H9 (cell line): ENCODE measurements around the gene C1orf74. TPM values are rescaled to one million over a fixed set of nuclear protein-coding genes. Genes with fewer than 3 reads are reported as not detected.

Experiments
- DNase-seq: peaks from one replicate; pipeline ENCODE4 v3.0.0-alpha.2; 2017
- H2AFZ ChIP-seq: one replicate; pipeline ENCODE4 v1.6.1; 2013; ENCODE audit warnings: mild to moderate bottlenecking, low read length, control low read depth, moderate library complexity
- H2AK5ac ChIP-seq: 2 replicates; pipeline ENCODE4 v1.6.1; 2013; ENCODE audit warnings: low read length, control low read depth, mixed read lengths; ENCODE audit not compliant: insufficient read length
- H2BK120ac ChIP-seq: one replicate; pipeline ENCODE4 v1.6.1; 2013; ENCODE audit warnings: low read depth, mild to moderate bottlenecking, low read length, control low read depth, inconsistent platforms; ENCODE audit not compliant: poor library complexity, severe bottlenecking
- H2BK12ac ChIP-seq: 2 replicates; pipeline ENCODE4 v1.6.1; 2013; ENCODE audit warnings: low read length, control low read depth, mixed read lengths, low read depth; ENCODE audit not compliant: insufficient read length
- H2BK15ac ChIP-seq: 2 replicates; pipeline ENCODE4 v1.6.1; 2013; ENCODE audit warnings: low read depth, low read length, control low read depth
- H2BK20ac ChIP-seq: one replicate; pipeline ENCODE4 v1.6.1; 2013; ENCODE audit warnings: low read depth, mild to moderate bottlenecking, low read length, control low read depth, inconsistent platforms; ENCODE audit not compliant: poor library complexity, severe bottlenecking
- H2BK5ac ChIP-seq: 2 replicates; pipeline ENCODE4 v1.6.1; 2013; ENCODE audit warnings: low read length, control low read depth, mixed read lengths; ENCODE audit not compliant: insufficient read length
- H3K14ac ChIP-seq: 2 replicates; pipeline ENCODE4 v1.6.1; 2013; ENCODE audit warnings: low read length, control low read depth; ENCODE audit not compliant: insufficient read depth
- H3K18ac ChIP-seq: 2 replicates; pipeline ENCODE4 v1.6.1; 2013; ENCODE audit warnings: low read depth, mild to moderate bottlenecking, mixed read lengths, low read length, control low read depth; ENCODE audit not compliant: insufficient read length
- H3K23ac ChIP-seq: 2 replicates; pipeline ENCODE4 v1.6.1; 2013; ENCODE audit warnings: low read length, control low read depth, mixed read lengths, low read depth; ENCODE audit not compliant: insufficient read length
- H3K23me2 ChIP-seq: 2 replicates; pipeline ENCODE4 v1.6.1; 2013; ENCODE audit warnings: low read depth, mild to moderate bottlenecking, mixed read lengths, low read length, control low read depth; ENCODE audit not compliant: insufficient read length, poor library complexity, severe bottlenecking
- H3K27ac ChIP-seq: 2 replicates; pipeline ENCODE4 v1.5.1; 2013; ENCODE audit warnings: low read length, control low read depth, mixed read lengths, low read depth; ENCODE audit not compliant: insufficient read length
- H3K27me3 ChIP-seq: 2 replicates; pipeline ENCODE4 v1.6.1; 2013; ENCODE audit warnings: low read length, control low read depth, inconsistent platforms; ENCODE audit not compliant: insufficient read depth
- H3K4ac ChIP-seq: 2 replicates; pipeline ENCODE4 v1.6.1; 2013; ENCODE audit warnings: low read depth, mild to moderate bottlenecking, control low read depth, inconsistent platforms, low read length, moderate library complexity
- H3K4me1 ChIP-seq: 2 replicates; pipeline ENCODE4 v1.6.1; 2013; ENCODE audit warnings: low read length, control low read depth, inconsistent platforms; ENCODE audit not compliant: insufficient read depth
- H3K4me2 ChIP-seq: 2 replicates; pipeline ENCODE4 v1.6.1; 2013; ENCODE audit warnings: low read length, control low read depth, mixed read lengths; ENCODE audit not compliant: insufficient read length, insufficient read depth
- H3K56ac ChIP-seq: 2 replicates; pipeline ENCODE4 v1.6.1; 2013; ENCODE audit warnings: low read depth, mild to moderate bottlenecking, mixed read lengths, low read length, control low read depth; ENCODE audit not compliant: insufficient read length
- H3K79me1 ChIP-seq: 2 replicates; pipeline ENCODE4 v1.6.1; 2013; ENCODE audit warnings: low read depth, mild to moderate bottlenecking, moderate library complexity, low read length, control low read depth, inconsistent platforms; ENCODE audit not compliant: insufficient read depth, poor library complexity, severe bottlenecking
- H3K79me2 ChIP-seq: 2 replicates; pipeline ENCODE4 v1.6.1; 2013; ENCODE audit warnings: low read length, control low read depth, inconsistent platforms; ENCODE audit not compliant: insufficient read depth
- H3K9ac ChIP-seq: 2 replicates; pipeline ENCODE4 v1.6.1; 2013; ENCODE audit warnings: low read length, control low read depth, mixed read lengths; ENCODE audit not compliant: insufficient read length; ENCODE audit errors: extremely low read depth
- H3K9me3 ChIP-seq: one replicate; pipeline ENCODE4 v1.6.1; 2013; ENCODE audit warnings: low read depth, low read length, inconsistent platforms; ENCODE audit not compliant: control insufficient read depth
- H3T11ph ChIP-seq: one replicate; pipeline ENCODE4 v1.6.1; 2013; ENCODE audit warnings: mild to moderate bottlenecking, low read length, control low read depth, inconsistent platforms
- H4K20me1 ChIP-seq: one replicate; pipeline ENCODE4 v1.6.1; 2013; ENCODE audit not compliant: control insufficient read depth, insufficient read length, insufficient read depth
- H4K5ac ChIP-seq: 2 replicates; pipeline ENCODE4 v1.6.1; 2013; ENCODE audit warnings: low read depth, mild to moderate bottlenecking, mixed read lengths, low read length, control low read depth; ENCODE audit not compliant: insufficient read length
- H4K8ac ChIP-seq: replicated peaks from 2 replicates; pipeline ENCODE4 v1.6.1; 2013; ENCODE audit warnings: low read length, control low read depth, mixed read lengths, low read depth; ENCODE audit not compliant: insufficient read length
- H4K91ac ChIP-seq: 2 replicates; pipeline ENCODE4 v1.6.1; 2013; ENCODE audit warnings: low read depth, mild to moderate bottlenecking, moderate library complexity, mixed read lengths, low read length, control low read depth; ENCODE audit not compliant: insufficient read length
- H3K27ac Mint-ChIP-seq, 3 experiments: 2 replicates in 2 of 3; 3 replicates in 1 of 3; pipeline ENCODE4 v1.8.0; 2020 to 2021; ENCODE audit warnings: mixed read lengths in 3 of 3, mild to moderate bottlenecking in 1 of 3, moderate library complexity in 1 of 3
- H3K27me3 Mint-ChIP-seq: 2 replicates; pipeline ENCODE4 v1.8.0; 2021; ENCODE audit warnings: low read depth, mild to moderate bottlenecking, moderate library complexity, mixed read lengths
- H3K36me3 Mint-ChIP-seq, 3 experiments: 2 replicates in 2 of 3; 3 replicates in 1 of 3; pipeline ENCODE4 v1.8.0; 2020 to 2021; ENCODE audit warnings: low read depth in 3 of 3, mixed read lengths in 3 of 3; ENCODE audit not compliant: insufficient read depth in 1 of 3
- H3K4me1 Mint-ChIP-seq, 2 experiments: 2 replicates each; pipeline ENCODE4 v1.8.0; 2020; ENCODE audit warnings: mixed read lengths in 2 of 2
- H3K4me3 Mint-ChIP-seq, 2 experiments: 2 replicates in 1 of 2; 3 replicates in 1 of 2; pipeline ENCODE4 v1.8.0; 2020 to 2021; ENCODE audit warnings: mild to moderate bottlenecking in 2 of 2, mixed read lengths in 2 of 2, moderate library complexity in 1 of 2
- H3K9me3 Mint-ChIP-seq, 2 experiments: 2 replicates in 1 of 2; 3 replicates in 1 of 2; pipeline ENCODE4 v1.8.0; 2020; ENCODE audit warnings: mild to moderate bottlenecking in 2 of 2, mixed read lengths in 2 of 2, moderate library complexity in 1 of 2
- CTCF ChIP-seq: fragments of 200-600 bp; sonication (generic); conservative IDR thresholded peaks from 3 replicates; pipeline ENCODE4 v1.8.0; 2021; ENCODE audit warnings: antibody characterized with exemption, mild to moderate bottlenecking
- WGBS: extraction: QIAGEN DNeasy Blood & Tissue Kit; methylation state at CpG from one replicate; pipeline ENCODE4 v1.1.7; 2013; ENCODE audit warnings: missing lambda C conversion rate, low lambda C conversion rate, mixed read lengths; ENCODE audit not compliant: insufficient read length; ENCODE audit errors: extremely low coverage; 5-methylcytosine and 5-hydroxymethylcytosine counted together
- total RNA-seq: library from RNA; stranded (reverse); gene quantifications from 2 replicates; pipeline ENCODE4 v1.2.1, GENCODE V29; 2021

Gene C1orf74
- total RNA-seq, 1 experiment from 2014 or later, result 2.4 TPM

GRCh38 chr1:209803568-209803967 is 19.2 kb upstream of the C1orf74 start:
- Mint-ChIP-seq H3K4me1 (peaks cover 12 to 15% of the 10 kb centered on the region in 2 experiments), H3K36me3 (peaks cover 0 to 3% (median 0%) of the 10 kb centered on the region in 3 experiments; a peak in 1 of 7 replicates), H3K4me3 (no peak overlapping the region), H3K27me3 (peaks cover 3% of the 10 kb centered on the region), H3K9me3 (no peaks in the 10 kb centered on the region), H3K27ac (no peak overlapping the region)
- Histone ChIP-seq H2BK120ac (no peak overlapping the region), H3K4ac (no peak overlapping the region), H4K20me1 (no peaks in the 10 kb centered on the region), H4K5ac (no peak overlapping the region), H2BK5ac (no peak overlapping the region), H4K8ac (no peak overlapping the region), H3K14ac (no peak overlapping the region), H3K9ac (no peak overlapping the region), H3K4me2 (no peak overlapping the region), H3K79me1 (no peaks in the 10 kb centered on the region), H2BK12ac (no peak overlapping the region), H2AFZ (no peak overlapping the region), H3K56ac (no peak overlapping the region), H3K23ac (no peak overlapping the region), H3T11ph (no peak overlapping the region), H2BK15ac (no peak overlapping the region), H3K4me1 (no peaks in the 10 kb centered on the region), H4K91ac (no peak overlapping the region), H3K27me3 (no peaks in the 10 kb centered on the region), H3K23me2 (peaks cover 8% of the 10 kb centered on the region), H3K79me2 (no peaks in the 10 kb centered on the region), H3K27ac (no peak overlapping the region), H3K9me3 (no peaks in the 10 kb centered on the region), H2BK20ac (no peak overlapping the region), H3K18ac (no peak overlapping the region), H2AK5ac (no peak overlapping the region)
- no peak for DNase-seq
- TF ChIP-seq CTCF, result no peak
- no CpG with 5 or more reads among the region's 1 CpG for WGBS
